Lower leg skin (tissue), 4 donors: ENCODE results near the gene RASL10B. TPM values are rescaled to one million over a fixed set of nuclear protein-coding genes. Genes with fewer than 3 reads are reported as not detected.

Experiments used
- DNase-seq, 2 donors: peaks; one replicate each; pipeline ENCODE4 v3.0.0-alpha.2; 2019; ENCODE audit warnings: low spot score in 2 of 2
- H3K4me3 ChIP-seq: fragments of 200-600 bp; sonication (generic); 2 replicates; pipeline ENCODE4 v1.5.1; 2017; ENCODE audit warnings: mild to moderate bottlenecking, low read depth; ENCODE audit not compliant: poor library complexity, severe bottlenecking
- POLR2A ChIP-seq, 2 donors: fragments of 450-650 bp; IDR thresholded peaks; one replicate each; pipeline ENCODE4 v1.6.1; 2016 to 2017; ENCODE audit warnings: antibody characterized with exemption in 2 of 2, mild to moderate bottlenecking in 1 of 2, moderate library complexity in 1 of 2
- WGBS, 2 donors: methylation state at CpG; one replicate each; pipeline ENCODE4 v1.1.5; 2018; 5-methylcytosine and 5-hydroxymethylcytosine counted together
- intact Hi-C: fragments of 100-400 bp; cut with DNase I; formaldehyde crosslinking; loops from one replicate; pipeline ENCODE4 v1.15.0; 2023; ENCODE audit warnings: low total_unique reads
- total RNA-seq, 4 donors: library from RNA; depleted of rRNA; stranded (reverse); fragments of >200 nt; gene quantifications; one replicate each; pipeline ENCODE4 v1.1.0, GENCODE V29; 2016
- TF ChIP-seq, protein P1 (sequence below), 3 donors: fragments of 450-650 bp; IDR thresholded peaks; one replicate each; pipeline ENCODE4 v1.5.1; 2016; ENCODE audit warnings: antibody characterized with exemption in 3 of 3, mild to moderate bottlenecking in 3 of 3, moderate library complexity in 2 of 3

Gene RASL10B
- total RNA-seq, 4 donors from 2014 or later = 0.66 to 2.4 (median 1.5) TPM

DNA sequence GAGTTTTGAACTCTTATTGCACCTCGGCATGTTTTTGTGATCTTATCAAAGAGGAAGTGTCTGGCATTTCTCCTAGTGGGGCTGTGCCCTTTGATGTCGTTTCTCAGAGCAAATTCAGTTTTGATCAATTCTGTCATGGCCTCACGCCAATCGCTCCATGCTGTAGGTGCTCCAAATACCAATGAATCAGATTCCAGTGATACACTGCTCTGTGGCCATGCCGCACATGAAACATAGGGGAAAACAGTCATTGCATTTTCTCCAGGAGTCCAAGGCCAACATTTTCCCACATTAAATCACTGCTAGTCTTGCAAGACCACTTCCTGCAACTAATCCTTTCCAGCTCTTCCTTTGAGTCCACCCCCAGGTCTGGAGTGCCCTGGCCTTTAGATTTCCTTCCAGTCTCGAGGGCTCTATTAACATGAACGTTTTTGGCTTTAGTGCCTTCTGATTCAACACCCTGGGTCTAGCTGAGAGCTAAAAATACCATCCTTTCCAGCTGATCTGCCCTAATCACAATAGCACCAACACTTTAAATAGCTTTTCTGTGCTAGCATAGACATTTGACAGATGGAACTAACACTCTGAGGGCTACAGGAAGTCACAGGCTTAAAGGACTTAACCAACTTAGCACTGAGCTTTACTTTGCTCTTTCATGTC lies 18.2 kb upstream of the RASL10B start:
- intact Hi-C loops = no loop called here
- no peak for DNase-seq
- WGBS, 2 donors = 43 to 45% methylated on average over 7 of the region's 7 CpGs
- no peak overlapping the region for H3K4me3 ChIP-seq
- no peak for TF ChIP-seq POLR2A (IDR thresholded peaks at IDR 0.05)
- TF ChIP-seq, protein P1, sequence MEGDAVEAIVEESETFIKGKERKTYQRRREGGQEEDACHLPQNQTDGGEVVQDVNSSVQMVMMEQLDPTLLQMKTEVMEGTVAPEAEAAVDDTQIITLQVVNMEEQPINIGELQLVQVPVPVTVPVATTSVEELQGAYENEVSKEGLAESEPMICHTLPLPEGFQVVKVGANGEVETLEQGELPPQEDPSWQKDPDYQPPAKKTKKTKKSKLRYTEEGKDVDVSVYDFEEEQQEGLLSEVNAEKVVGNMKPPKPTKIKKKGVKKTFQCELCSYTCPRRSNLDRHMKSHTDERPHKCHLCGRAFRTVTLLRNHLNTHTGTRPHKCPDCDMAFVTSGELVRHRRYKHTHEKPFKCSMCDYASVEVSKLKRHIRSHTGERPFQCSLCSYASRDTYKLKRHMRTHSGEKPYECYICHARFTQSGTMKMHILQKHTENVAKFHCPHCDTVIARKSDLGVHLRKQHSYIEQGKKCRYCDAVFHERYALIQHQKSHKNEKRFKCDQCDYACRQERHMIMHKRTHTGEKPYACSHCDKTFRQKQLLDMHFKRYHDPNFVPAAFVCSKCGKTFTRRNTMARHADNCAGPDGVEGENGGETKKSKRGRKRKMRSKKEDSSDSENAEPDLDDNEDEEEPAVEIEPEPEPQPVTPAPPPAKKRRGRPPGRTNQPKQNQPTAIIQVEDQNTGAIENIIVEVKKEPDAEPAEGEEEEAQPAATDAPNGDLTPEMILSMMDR (IDR thresholded peaks at IDR 0.05) = no peak

GRCh38 chr17:35714988-35715387 lies 16.5 kb upstream of the RASL10B start:
- no peak overlapping the region for H3K4me3 ChIP-seq
- WGBS, 2 donors = 89 to 91% methylated on average over 2 of the region's 2 CpGs
- TF ChIP-seq, protein P1 (IDR thresholded peaks at IDR 0.05) = no peak
- no peak for TF ChIP-seq POLR2A (IDR thresholded peaks at IDR 0.05)
- no peak for DNase-seq
- intact Hi-C loops = no loop called here

DNA sequence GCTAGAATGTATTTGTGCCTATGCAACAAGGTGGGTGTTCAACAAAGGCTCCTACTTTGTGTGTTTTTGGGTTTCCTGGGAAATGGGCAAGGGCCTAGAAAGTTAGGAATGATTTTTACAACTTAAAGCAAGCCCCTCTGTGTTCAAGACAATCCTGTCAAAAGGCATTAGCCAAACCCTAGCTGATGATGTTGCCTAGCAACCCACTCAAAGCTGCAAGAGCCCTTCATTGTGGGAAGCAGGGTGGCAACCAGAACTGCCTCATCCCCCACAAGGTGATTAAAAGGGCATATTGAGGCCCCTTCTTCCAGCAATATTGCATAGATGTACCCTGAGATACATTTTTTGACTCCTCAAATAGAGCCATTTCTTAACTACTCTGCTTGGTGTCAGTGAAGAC lies 16.0 kb upstream of the RASL10B start:
- H3K4me3 ChIP-seq = no peak overlapping the region
- intact Hi-C loops = no loop called here
- peak in 1 of 2 donors; percentile 49 for DNase-seq
- no peak for TF ChIP-seq POLR2A (IDR thresholded peaks at IDR 0.05)
- TF ChIP-seq, protein P1 (IDR thresholded peaks at IDR 0.05) = no peak

GRCh38 chr17:35716173-35716572 lies 15.3 kb upstream of the RASL10B start:
- no peak for TF ChIP-seq POLR2A (IDR thresholded peaks at IDR 0.05)
- TF ChIP-seq, protein P1 (IDR thresholded peaks at IDR 0.05) = no peak
- 84 to 85% methylated on average over 3 of the region's 3 CpGs for WGBS, 2 donors
- H3K4me3 ChIP-seq = no peak overlapping the region
- intact Hi-C loops = no loop called here
- no peak for DNase-seq

GRCh38 chr17:35716897-35717465 lies 14.5 kb upstream of the RASL10B start:
- TF ChIP-seq, protein P1 (IDR thresholded peaks at IDR 0.05) = no peak
- no peak for TF ChIP-seq POLR2A (IDR thresholded peaks at IDR 0.05)
- 76 to 78% methylated on average over 4 of the region's 4 CpGs for WGBS, 2 donors
- no peak overlapping the region for H3K4me3 ChIP-seq
- intact Hi-C loops = no loop called here
- no peak for DNase-seq

DNA sequence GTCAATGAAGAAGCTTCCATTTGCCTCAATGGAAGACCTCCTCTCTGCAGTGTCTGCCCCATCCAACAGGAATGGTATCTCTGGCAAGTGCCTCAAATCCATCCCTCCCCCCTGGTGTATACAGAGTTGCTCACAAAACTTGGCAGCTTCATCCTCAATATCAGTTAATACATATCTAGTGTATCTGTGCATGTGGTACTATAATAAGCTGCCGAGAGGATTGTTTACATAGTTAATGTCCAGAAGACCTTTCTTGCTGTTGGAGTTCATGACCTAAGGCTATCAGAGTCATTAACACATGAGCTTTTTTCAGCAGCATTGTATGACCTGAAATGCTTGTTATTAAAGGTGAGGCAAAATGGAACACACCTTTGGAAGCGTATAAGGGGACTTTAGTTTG lies 14.0 kb upstream of the RASL10B start:
- H3K4me3 ChIP-seq = no peak overlapping the region
- intact Hi-C loops = no loop called here
- 79 to 90% methylated on average over 2 of the region's 2 CpGs for WGBS, 2 donors
- TF ChIP-seq POLR2A (IDR thresholded peaks at IDR 0.05) = no peak
- TF ChIP-seq, protein P1 (IDR thresholded peaks at IDR 0.05) = no peak
- no peak for DNase-seq
